ENCODE measurements around the gene LRCH4. TPM values are rescaled to one million over a fixed set of nuclear protein-coding genes. Genes with fewer than 3 reads are reported as not detected.

LRCH4 gene
- total and polyA plus RNA-seq, 2 of the 13 experiments (the other 11 are each of a cell fraction or from before 2014, with no cell fraction given), result 7.0 to 9.3 TPM

- TF ChIP-seq ZNF609 (CRISPR knock-in tag; IDR thresholded peaks at IDR 0.05; ENCODE audit: borderline replicate concordance) (no peak), ZNF660 (CRISPR knock-in tag; IDR thresholded peaks at IDR 0.05; ENCODE audit: borderline replicate concordance, low read depth) (no peak), ZNF280D (CRISPR knock-in tag; IDR thresholded peaks at IDR 0.05) (no peak), CTCF (CRISPR knock-in tag; IDR thresholded peaks at IDR 0.05) (peak; percentile 25; the same call in 1 of the 2 replicates), ZNF646 (CRISPR knock-in tag; IDR thresholded peaks at IDR 0.05) (no peak), NFATC3 (CRISPR knock-in tag; IDR thresholded peaks at IDR 0.05) (no peak), KAT8 (CRISPR knock-in tag; IDR thresholded peaks at IDR 0.05) (no peak), MIXL1 (CRISPR knock-in tag; IDR thresholded peaks at IDR 0.05) (no peak), BRF2 (CRISPR knock-in tag; IDR thresholded peaks at IDR 0.05) (peak; percentile 17; the same call in 1 of the 2 replicates)
These were observed 14.7 kb downstream of the LRCH4 start (continued) for GRCh38 chr7:100570954-100571828.

Data from HepG2 (cell line).